Transverse colon (tissue), 3 donors: ENCODE measurements around the gene PRDX4.

Experiments used
- CTCF ChIP-seq, 5 experiments: fragments of 200-600 bp in 3 of 5; fragments of 450-650 bp in 2 of 5; sonication (generic) in 3 of 5; IDR thresholded peaks; 1 replicate in 2 of 5; 2 replicates in 3 of 5; pipeline ENCODE4 v1.5.1; 2016 to 2017; ENCODE audit warnings: antibody characterized with exemption in 5 of 5, inconsistent platforms in 3 of 5, mild to moderate bottlenecking in 2 of 5, moderate library complexity in 1 of 5
- EP300 ChIP-seq: sonication (generic); formaldehyde crosslinking; IDR thresholded peaks from one replicate; pipeline ENCODE4 v1.6.1; 2017; ENCODE audit warnings: antibody characterized with exemption, low read depth

- TF ChIP-seq EP300 (no peak), CTCF (IDR thresholded peaks at IDR 0.05) (no peak)
Measured at GRCh38 chrX:23670528-23670927, 3.2 kb downstream of the PRDX4 start.
